Gastroesophageal sphincter (tissue), 3 donors: Measurements from ENCODE around the gene RSF1.

Source experiments
- EP300 ChIP-seq: sonication (generic); formaldehyde crosslinking; IDR thresholded peaks from one replicate; pipeline ENCODE4 v1.6.1; 2017; ENCODE audit warnings: antibody characterized with exemption, mild to moderate bottlenecking
- POLR2A ChIP-seq, 2 donors: fragments of 450-650 bp; IDR thresholded peaks; one replicate each; pipeline ENCODE4 v1.6.1; 2017; ENCODE audit warnings: antibody characterized with exemption in 2 of 2, mild to moderate bottlenecking in 2 of 2, moderate library complexity in 1 of 2
- POLR2AphosphoS5 ChIP-seq: sonication (generic); formaldehyde crosslinking; IDR thresholded peaks from one replicate; pipeline ENCODE4 v1.6.1; 2017; ENCODE audit warnings: antibody characterized with exemption
- TF ChIP-seq, protein P1 (sequence below), 4 experiments: fragments of 200-600 bp in 2 of 4; fragments of 450-650 bp in 2 of 4; sonication (generic) in 1 of 4; IDR thresholded peaks; one replicate each; pipeline ENCODE4 v1.5.1; 2017 to 2019; ENCODE audit warnings: antibody characterized with exemption in 4 of 4, mild to moderate bottlenecking in 2 of 4, moderate library complexity in 2 of 4

DNA sequence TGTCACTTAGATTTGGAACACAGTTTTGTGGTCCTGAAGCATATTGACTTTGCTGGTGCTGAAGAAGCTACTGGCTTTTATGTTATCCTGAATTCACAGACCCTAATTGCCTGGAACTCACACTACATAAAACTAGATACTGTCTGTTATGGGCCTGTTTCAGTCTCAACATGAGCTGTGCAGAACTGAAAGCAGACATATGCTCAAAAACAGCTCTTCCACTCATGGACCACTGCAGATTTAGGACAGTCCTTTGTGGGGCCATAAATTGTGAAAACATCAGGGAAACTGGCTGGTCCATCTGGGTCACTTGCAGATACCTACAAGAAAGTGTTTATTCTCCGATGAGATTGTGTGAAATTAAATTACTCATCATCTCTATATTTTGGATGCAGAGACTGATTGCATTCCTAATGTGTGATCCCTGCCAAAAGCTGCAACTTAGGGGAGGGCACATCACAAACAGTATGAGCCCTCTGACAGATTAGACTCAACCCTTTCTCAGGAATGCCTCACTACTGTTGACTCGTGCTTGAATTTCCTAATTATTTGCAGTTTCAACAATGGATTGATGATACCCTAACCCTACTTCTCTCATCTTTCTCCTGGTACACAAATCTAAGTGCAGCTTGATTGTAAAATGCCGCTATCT, 172.7 kb downstream of the RSF1 start:
- no peak for TF ChIP-seq POLR2AphosphoS5
- TF ChIP-seq, protein P1, sequence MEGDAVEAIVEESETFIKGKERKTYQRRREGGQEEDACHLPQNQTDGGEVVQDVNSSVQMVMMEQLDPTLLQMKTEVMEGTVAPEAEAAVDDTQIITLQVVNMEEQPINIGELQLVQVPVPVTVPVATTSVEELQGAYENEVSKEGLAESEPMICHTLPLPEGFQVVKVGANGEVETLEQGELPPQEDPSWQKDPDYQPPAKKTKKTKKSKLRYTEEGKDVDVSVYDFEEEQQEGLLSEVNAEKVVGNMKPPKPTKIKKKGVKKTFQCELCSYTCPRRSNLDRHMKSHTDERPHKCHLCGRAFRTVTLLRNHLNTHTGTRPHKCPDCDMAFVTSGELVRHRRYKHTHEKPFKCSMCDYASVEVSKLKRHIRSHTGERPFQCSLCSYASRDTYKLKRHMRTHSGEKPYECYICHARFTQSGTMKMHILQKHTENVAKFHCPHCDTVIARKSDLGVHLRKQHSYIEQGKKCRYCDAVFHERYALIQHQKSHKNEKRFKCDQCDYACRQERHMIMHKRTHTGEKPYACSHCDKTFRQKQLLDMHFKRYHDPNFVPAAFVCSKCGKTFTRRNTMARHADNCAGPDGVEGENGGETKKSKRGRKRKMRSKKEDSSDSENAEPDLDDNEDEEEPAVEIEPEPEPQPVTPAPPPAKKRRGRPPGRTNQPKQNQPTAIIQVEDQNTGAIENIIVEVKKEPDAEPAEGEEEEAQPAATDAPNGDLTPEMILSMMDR (IDR thresholded peaks at IDR 0.05) = no peak
- no peak for TF ChIP-seq POLR2A (IDR thresholded peaks at IDR 0.05)
- no peak for TF ChIP-seq EP300
